Measurements from ENCODE around the gene SPSB2.

SPSB2 gene

GRCh38 chr12:6851921-6852650 is 21.0 kb downstream of the SPSB2 start, which contains the start of gene USP5:
USP5 (plus strand) TSS chr12:6852150; CDS start chr12:6852180, 30 bp downstream.
- H3K4me3 ChIP-seq (ENCODE audit: low read depth, low read length) = peak within 1 kb of the TSS; percentile 88
- DNase-seq (ENCODE audit: low read depth) = peak; percentile 100
- no peak for TF ChIP-seq CTCF (IDR thresholded peaks at IDR 0.05; ENCODE audit: control insufficient read depth, extremely low read depth, insufficient read depth)

- TF ChIP-seq CTCF (IDR thresholded peaks at IDR 0.05; ENCODE audit: control insufficient read depth, extremely low read depth, insufficient read depth) = no peak
- DNase-seq (ENCODE audit: low read depth) = peak; percentile 98
- peak within 1 kb of the TSS; percentile 88 for H3K4me3 ChIP-seq (ENCODE audit: low read depth, low read length)
Observed at GRCh38 chr12:6851153-6851920, 21.8 kb downstream of the SPSB2 start, which contains the start of gene CDCA3. CDCA3 (minus strand) TSS chr12:6851286; CDS start chr12:6850952, 334 bp downstream.

GRCh38 chr12:6850796-6851152 is 22.3 kb downstream of the SPSB2 start:
- no peak for DNase-seq (ENCODE audit: low read depth)
- TF ChIP-seq CTCF (IDR thresholded peaks at IDR 0.05; ENCODE audit: control insufficient read depth, extremely low read depth, insufficient read depth) = no peak
- peak overlapping the region; percentile 88 for H3K4me3 ChIP-seq (ENCODE audit: low read depth, low read length)

- no peak for DNase-seq (ENCODE audit: low read depth)
- no peak for TF ChIP-seq CTCF (IDR thresholded peaks at IDR 0.05; ENCODE audit: control insufficient read depth, extremely low read depth, insufficient read depth)
- peak overlapping the region; percentile 88 for H3K4me3 ChIP-seq (ENCODE audit: low read depth, low read length)
Observed at GRCh38 chr12:6849976-6850560, 23.0 kb downstream of the SPSB2 start.

- no peak for TF ChIP-seq CTCF (IDR thresholded peaks at IDR 0.05; ENCODE audit: control insufficient read depth, extremely low read depth, insufficient read depth)
- DNase-seq (ENCODE audit: low read depth) = no peak
- H3K4me3 ChIP-seq (ENCODE audit: low read depth, low read length) = no peak overlapping the region; the same call in 1 of the 2 replicates
Observed at GRCh38 chr12:6849427-6849826, 23.7 kb downstream of the SPSB2 start.

GRCh38 chr12:6847676-6848075 is 25.4 kb downstream of the SPSB2 start:
- no peak overlapping the region for H3K4me3 ChIP-seq (ENCODE audit: low read depth, low read length)
- TF ChIP-seq CTCF (IDR thresholded peaks at IDR 0.05; ENCODE audit: control insufficient read depth, extremely low read depth, insufficient read depth) = no peak
- no peak for DNase-seq (ENCODE audit: low read depth)
